ENCODE measurements around the gene TBC1D4.
"Not testable (repeated sequence)": the region's sequence is repeated elsewhere in the genome, so short reads cannot be mapped to it uniquely, and the experiment has no call there.

TBC1D4 gene

GRCh38 chr13:75256922-75257321, 225.0 kb downstream of the TBC1D4 start:
- no peak for DNase-seq

GRCh38 chr13:75255653-75256052, 226.3 kb downstream of the TBC1D4 start:
- no peak for DNase-seq

- DNase-seq, result no peak
Observed at GRCh38 chr13:75255147-75255546, 226.8 kb downstream of the TBC1D4 start.

GRCh38 chr13:75251188-75251587, 230.8 kb downstream of the TBC1D4 start:
- DNase-seq, result no peak

- DNase-seq, result no peak
Observed at GRCh38 chr13:75250526-75251178, 231.3 kb downstream of the TBC1D4 start.

- not testable (repeated sequence) for DNase-seq
Observed at GRCh38 chr13:75245578-75245977, 236.4 kb downstream of the TBC1D4 start.

- not testable (repeated sequence) for DNase-seq
Observed at GRCh38 chr13:75240240-75240639, 241.7 kb downstream of the TBC1D4 start.

GRCh38 chr13:75236774-75237173, 245.2 kb downstream of the TBC1D4 start:
- no peak for DNase-seq
